ENCODE data around the gene DMXL1.

- TF ChIP-seq CTCF (IDR thresholded peaks at IDR 0.05; ENCODE audit: low read length), result no peak
- TF ChIP-seq EZH2 (optimal IDR thresholded peaks at IDR 0.05; ENCODE audit: low read depth, low read length), result no peak
These were observed 219.7 kb downstream of the DMXL1 start for GRCh38 chr5:119290607-119291006.
